ENCODE data around the gene CFAP61.

The CFAP61 gene

DNA sequence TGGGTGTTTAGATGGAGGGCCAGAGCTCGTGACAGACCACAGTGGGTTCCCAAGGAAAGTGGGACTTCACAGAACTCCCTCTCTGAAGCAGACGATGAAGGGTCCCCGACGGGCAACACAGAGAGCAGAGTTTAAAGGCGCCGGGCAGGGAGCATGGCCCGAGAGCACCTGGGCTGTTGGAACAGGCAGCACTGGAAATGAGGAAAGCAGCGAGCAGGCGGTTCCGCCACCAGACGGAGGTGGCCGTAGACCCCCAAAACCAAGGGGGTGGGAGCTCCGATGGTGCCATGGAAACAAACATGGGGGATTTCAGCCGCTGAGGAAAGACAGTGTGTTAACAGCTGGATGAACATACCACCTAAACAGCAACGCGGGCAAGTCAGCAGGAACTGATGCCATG lies 288.1 kb downstream of the CFAP61 start (continued):
- TF ChIP-seq, protein P1, sequence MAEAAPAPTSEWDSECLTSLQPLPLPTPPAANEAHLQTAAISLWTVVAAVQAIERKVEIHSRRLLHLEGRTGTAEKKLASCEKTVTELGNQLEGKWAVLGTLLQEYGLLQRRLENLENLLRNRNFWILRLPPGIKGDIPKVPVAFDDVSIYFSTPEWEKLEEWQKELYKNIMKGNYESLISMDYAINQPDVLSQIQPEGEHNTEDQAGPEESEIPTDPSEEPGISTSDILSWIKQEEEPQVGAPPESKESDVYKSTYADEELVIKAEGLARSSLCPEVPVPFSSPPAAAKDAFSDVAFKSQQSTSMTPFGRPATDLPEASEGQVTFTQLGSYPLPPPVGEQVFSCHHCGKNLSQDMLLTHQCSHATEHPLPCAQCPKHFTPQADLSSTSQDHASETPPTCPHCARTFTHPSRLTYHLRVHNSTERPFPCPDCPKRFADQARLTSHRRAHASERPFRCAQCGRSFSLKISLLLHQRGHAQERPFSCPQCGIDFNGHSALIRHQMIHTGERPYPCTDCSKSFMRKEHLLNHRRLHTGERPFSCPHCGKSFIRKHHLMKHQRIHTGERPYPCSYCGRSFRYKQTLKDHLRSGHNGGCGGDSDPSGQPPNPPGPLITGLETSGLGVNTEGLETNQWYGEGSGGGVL (tag by site-specific recombination; IDR thresholded peaks at IDR 0.05), result no peak
- TF ChIP-seq ZNF529 (tag by site-specific recombination; IDR thresholded peaks at IDR 0.05; ENCODE audit: insufficient replicate concordance), result no peak
- no peak for TF ChIP-seq EGR2 (tag by site-specific recombination; IDR thresholded peaks at IDR 0.05; ENCODE audit: low read depth)
- no peak for TF ChIP-seq HOXA7 (CRISPR knock-in tag; IDR thresholded peaks at IDR 0.05; ENCODE audit: borderline replicate concordance)

DNA sequence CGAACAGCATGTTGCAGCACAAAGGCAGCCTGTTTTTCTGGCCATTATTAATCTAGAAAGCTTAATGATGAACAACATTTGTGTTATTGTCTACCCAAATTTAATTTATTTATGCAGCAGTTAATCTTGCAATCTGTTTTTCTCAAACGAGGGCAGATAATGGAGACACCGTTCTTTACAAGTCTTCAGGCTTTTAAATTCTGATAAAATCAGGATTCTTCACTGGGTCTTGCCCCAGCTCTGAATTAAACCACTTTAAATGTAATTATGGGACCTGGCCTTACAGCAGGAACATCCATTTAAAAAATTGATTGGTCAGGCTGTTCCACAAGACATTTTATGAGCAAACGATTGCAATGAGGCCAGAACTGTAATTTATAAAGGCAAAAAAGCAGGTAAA lies 289.0 kb downstream of the CFAP61 start:
- no peak overlapping the region for H3K4me3 ChIP-seq (ENCODE audit: low read depth, low read length)
- H3K4me1 ChIP-seq (ENCODE audit: control insufficient read depth, insufficient read depth, low read length), result no peaks in the 10 kb centered on the region
- POLR2A ChIA-PET, result no interaction called here
- CTCF ChIA-PET, result no interaction called here
- H3K27ac ChIP-seq (ENCODE audit: extremely low read depth, low read depth, low read length), result no peak overlapping the region
- no peaks in the 10 kb centered on the region for H3K36me3 ChIP-seq (ENCODE audit: control insufficient read depth in 2 of 2, insufficient read depth in 1 of 2, low read length in 2 of 2)
- H3K9me3 ChIP-seq (ENCODE audit: control insufficient read depth, insufficient read depth, low read depth, low read length), result no peaks in the 10 kb centered on the region
- TF ChIP-seq, protein P2, sequence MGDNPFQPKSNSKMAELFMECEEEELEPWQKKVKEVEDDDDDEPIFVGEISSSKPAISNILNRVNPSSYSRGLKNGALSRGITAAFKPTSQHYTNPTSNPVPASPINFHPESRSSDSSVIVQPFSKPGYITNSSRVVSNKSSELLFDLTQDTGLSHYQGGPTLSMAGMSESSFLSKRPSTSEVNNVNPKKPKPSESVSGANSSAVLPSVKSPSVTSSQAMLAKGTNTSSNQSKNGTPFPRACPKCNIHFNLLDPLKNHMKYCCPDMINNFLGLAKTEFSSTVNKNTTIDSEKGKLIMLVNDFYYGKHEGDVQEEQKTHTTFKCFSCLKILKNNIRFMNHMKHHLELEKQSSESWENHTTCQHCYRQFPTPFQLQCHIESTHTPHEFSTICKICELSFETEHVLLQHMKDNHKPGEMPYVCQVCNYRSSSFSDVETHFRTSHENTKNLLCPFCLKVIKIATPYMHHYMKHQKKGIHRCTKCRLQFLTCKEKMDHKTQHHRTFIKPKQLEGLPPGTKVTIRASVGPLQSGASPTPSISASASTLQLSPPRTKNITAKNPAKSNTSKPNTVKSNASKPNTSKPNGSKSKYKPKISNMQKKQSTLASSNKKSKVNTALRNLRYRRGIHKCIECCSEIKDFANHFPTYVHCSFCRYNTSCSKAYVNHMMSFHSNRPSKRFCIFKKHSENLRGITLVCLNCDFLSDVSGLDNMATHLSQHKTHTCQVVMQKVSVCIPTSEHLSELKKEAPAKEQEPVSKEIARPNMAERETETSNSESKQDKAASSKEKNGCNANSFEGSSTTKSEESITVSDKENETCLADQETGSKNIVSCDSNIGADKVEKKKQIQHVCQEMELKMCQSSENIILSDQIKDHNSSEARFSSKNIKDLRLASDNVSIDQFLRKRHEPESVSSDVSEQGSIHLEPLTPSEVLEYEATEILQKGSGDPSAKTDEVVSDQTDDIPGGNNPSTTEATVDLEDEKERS (tag by site-specific recombination; IDR thresholded peaks at IDR 0.05), result no peak
- TF ChIP-seq ZSCAN30 (tag by site-specific recombination; IDR thresholded peaks at IDR 0.05), result no peak
- no peak for TF ChIP-seq ZNF362 (tag by site-specific recombination; IDR thresholded peaks at IDR 0.05)
- TF ChIP-seq, protein P3, sequence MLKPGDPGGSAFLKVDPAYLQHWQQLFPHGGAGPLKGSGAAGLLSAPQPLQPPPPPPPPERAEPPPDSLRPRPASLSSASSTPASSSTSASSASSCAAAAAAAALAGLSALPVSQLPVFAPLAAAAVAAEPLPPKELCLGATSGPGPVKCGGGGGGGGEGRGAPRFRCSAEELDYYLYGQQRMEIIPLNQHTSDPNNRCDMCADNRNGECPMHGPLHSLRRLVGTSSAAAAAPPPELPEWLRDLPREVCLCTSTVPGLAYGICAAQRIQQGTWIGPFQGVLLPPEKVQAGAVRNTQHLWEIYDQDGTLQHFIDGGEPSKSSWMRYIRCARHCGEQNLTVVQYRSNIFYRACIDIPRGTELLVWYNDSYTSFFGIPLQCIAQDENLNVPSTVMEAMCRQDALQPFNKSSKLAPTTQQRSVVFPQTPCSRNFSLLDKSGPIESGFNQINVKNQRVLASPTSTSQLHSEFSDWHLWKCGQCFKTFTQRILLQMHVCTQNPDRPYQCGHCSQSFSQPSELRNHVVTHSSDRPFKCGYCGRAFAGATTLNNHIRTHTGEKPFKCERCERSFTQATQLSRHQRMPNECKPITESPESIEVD (tag by site-specific recombination; IDR thresholded peaks at IDR 0.05), result no peak
- TF ChIP-seq ZNF530 (tag by site-specific recombination; IDR thresholded peaks at IDR 0.05; ENCODE audit: low read depth), result no peak
- no peak for TF ChIP-seq ZNF510 (tag by site-specific recombination; IDR thresholded peaks at IDR 0.05; ENCODE audit: insufficient replicate concordance)
- TF ChIP-seq ZNF19 (tag by site-specific recombination; IDR thresholded peaks at IDR 0.05; ENCODE audit: low read depth), result no peak
- TF ChIP-seq ZNF596 (tag by site-specific recombination; IDR thresholded peaks at IDR 0.05), result no peak
- no peak for TF ChIP-seq ZNF843 (tag by site-specific recombination; IDR thresholded peaks at IDR 0.05)
- no peak for TF ChIP-seq SCRT1 (tag by site-specific recombination; IDR thresholded peaks at IDR 0.05; ENCODE audit: borderline replicate concordance)
- no peak for TF ChIP-seq GLI4 (tag by site-specific recombination; IDR thresholded peaks at IDR 0.05)
- no peak for TF ChIP-seq ZNF24 (tag by site-specific recombination; IDR thresholded peaks at IDR 0.05)
- TF ChIP-seq REST (tag by site-specific recombination; IDR thresholded peaks at IDR 0.05), result no peak
- no peak for TF ChIP-seq FEZF1 (tag by site-specific recombination; IDR thresholded peaks at IDR 0.05)
